ENCODE results near the gene C6.

The C6 gene

DNA sequence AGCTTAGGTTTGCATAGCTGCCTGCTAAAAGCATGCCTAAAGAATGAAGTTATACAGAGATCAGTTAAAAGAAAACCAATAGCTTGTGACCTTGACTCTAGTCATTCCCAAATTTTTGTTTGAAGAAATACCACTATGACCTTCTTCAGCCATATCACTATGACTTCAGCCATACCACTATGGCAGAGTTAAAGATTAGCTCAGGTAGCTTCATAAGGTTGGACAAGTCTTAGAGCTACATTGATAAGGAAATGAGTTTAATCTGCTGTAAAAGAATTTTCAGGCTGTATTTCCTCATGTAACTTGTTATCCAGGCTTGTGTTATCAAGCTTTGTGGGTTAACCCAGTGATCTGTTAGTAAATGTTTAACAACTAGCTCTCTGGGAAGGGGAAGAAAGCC, 30.7 kb downstream of the C6 start:
- TF ChIP-seq, protein P1, sequence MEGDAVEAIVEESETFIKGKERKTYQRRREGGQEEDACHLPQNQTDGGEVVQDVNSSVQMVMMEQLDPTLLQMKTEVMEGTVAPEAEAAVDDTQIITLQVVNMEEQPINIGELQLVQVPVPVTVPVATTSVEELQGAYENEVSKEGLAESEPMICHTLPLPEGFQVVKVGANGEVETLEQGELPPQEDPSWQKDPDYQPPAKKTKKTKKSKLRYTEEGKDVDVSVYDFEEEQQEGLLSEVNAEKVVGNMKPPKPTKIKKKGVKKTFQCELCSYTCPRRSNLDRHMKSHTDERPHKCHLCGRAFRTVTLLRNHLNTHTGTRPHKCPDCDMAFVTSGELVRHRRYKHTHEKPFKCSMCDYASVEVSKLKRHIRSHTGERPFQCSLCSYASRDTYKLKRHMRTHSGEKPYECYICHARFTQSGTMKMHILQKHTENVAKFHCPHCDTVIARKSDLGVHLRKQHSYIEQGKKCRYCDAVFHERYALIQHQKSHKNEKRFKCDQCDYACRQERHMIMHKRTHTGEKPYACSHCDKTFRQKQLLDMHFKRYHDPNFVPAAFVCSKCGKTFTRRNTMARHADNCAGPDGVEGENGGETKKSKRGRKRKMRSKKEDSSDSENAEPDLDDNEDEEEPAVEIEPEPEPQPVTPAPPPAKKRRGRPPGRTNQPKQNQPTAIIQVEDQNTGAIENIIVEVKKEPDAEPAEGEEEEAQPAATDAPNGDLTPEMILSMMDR (conservative IDR thresholded peaks at IDR 0.05) = no peak
- H3K27ac ChIP-seq = no peak overlapping the region

DNA sequence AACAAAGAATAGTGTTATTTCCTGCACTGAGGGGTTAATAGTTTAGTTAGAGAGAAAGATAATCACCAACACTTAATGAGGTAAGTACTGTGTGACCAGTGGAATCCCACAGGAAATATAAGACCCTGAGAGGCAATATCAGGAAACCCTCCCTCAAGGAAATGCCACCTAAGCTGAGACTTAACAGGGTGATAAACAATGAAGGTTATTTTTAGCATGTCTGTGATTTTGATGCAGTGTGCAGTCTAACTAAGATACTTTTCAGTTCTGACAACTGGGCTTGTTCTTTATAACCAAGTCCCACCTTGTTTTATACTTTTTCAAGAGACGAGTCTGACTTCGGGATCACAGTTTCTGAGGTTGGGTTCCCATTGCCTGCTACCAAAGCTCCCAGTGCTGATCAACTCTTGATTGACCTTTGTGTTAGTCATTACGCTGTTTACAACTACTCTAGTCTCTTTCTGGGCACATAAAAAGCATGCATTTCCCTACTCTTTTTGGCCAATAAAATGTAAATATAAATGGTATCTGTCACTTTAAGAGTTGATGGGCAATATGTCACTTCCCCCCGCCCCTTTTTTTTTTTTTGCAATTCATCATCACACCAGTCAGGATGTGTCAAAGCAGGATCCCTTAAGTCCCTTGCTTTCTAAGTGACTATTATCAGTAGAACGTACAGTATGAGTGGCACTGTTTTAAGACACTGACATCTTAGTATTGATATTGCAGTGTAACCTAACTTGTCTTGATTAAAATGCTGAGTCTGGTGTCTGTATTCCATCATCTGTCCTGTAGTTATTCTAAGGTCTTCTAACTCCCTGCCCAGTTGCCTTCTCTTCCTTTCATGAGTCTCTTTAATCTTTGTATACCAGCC, 31.4 kb downstream of the C6 start:
- TF ChIP-seq, protein P1 (conservative IDR thresholded peaks at IDR 0.05) = no peak
- H3K27ac ChIP-seq = no peak overlapping the region

DNA sequence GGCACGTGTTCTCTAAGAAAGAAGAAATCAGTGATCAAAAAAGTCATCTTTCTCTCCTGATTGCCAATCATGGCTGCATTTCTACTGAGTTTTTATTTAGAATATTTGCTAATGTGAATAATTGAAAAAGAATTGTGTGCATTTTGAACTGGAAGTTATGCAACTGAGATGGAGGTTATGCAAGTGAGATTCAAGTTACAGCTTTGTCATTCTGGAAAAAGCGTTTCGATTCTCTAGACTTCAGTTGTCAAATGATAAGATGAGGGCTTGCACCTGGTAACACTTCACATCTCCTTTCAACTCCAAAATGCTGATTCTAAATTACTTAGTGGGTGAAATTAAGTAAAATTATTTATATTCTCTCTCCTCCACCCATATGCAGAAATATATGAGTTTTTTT, 36.4 kb downstream of the C6 start:
- TF ChIP-seq, protein P1 (conservative IDR thresholded peaks at IDR 0.05) = no peak
- H3K27ac ChIP-seq = no peak overlapping the region

DNA sequence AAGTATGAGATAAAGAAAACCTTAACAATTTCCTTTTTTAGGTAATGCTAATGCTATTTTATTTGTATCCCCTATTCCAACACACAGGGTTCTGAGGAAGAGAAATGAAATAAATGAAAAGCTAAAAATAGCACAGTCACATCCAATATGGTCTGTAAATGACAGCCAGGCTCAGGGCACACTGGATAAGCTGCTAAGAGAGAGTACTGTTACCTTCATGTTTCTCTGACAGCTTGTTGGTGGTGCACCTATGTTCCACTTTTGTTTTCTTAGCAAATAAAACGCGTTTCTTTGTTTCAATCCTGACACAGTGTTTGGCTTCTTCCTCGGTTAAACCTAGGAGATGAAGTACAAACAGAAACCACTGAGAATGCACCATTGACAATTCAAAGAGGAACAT, 41.3 kb downstream of the C6 start:
- H3K27ac ChIP-seq = no peak overlapping the region
- TF ChIP-seq, protein P1 (conservative IDR thresholded peaks at IDR 0.05) = no peak

DNA sequence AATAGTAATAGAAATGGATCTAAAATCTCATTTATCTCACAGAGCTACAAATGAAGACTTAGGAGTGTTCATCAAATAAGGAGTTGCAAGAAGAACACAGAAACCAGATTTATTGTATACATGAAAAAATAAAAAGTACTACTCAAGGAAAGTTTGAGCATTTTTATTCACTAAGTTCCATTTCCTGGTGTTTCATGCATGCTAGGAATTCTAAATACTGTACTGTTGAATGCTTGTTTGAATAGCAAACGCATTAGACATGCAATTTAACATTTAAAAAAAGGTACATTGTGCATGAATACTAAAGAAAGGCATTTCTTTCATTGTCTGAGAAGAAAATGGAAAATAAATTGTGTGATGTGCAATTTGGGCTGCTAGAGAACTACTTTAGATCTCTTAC, 52.1 kb downstream of the C6 start:
- TF ChIP-seq, protein P1 (conservative IDR thresholded peaks at IDR 0.05) = no peak
- no peak overlapping the region for H3K27ac ChIP-seq

DNA sequence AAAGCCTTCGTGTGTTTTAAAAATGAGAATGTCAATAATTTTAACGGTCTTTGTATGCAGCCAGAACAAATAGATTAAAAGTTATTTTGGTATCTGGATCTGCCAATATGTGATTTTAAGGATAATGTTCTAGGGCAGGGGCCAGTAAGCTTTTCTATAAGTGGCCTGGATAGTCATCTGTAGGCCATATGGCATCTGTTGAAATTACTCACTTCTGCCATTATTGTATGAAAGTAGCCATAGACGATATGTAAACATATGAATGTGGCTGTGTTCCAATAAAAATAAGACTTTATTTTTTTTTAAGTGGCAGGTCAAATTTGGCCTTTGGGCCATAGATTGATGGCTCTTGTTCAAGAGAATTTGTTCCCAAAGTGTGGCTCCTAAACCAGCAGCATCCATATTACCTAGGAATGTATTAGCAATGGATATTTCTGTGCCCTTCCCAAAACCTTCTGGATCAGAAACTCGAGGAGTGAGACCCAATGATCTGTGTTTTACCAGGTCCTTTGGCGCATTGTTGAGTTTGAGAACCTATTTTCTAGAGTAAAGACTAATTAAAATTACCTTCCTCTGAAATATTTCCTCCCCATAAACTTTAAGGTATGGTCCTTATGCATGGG, 55.9 kb downstream of the C6 start:
- H3K27ac ChIP-seq = no peak overlapping the region
- TF ChIP-seq, protein P1 (conservative IDR thresholded peaks at IDR 0.05) = no peak

DNA sequence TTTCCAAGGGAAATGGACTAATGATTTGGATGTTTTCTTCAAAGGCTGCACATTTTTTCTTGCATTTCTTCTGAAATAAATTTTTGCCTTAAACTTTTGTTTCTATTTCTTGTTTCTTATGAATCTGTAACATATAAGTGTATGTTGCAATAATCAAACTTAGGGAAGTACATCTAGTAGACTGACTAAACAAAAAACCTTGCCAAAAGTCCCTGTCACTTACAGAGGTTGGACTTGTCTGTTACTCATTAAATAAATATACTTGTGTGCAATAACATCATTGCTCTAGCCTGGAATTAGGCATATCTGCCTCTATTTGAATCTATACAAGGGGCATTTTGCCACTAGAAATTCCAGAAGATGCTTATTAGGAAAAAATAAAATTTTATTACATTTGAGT, 56.6 kb downstream of the C6 start:
- H3K27ac ChIP-seq = no peak overlapping the region
- TF ChIP-seq, protein P1 (conservative IDR thresholded peaks at IDR 0.05) = no peak
